ENCODE data around the gene UPK1A. TPM values are rescaled to one million over a fixed set of nuclear protein-coding genes. Genes with fewer than 3 reads are reported as not detected.
A peak's percentile ranks its signal among the peaks of the same experiment; 100 is the strongest.

UPK1A gene
- total and polyA plus RNA-seq, 4 donors = 0.54 to 1.5 TPM; not detected in 2

DNA sequence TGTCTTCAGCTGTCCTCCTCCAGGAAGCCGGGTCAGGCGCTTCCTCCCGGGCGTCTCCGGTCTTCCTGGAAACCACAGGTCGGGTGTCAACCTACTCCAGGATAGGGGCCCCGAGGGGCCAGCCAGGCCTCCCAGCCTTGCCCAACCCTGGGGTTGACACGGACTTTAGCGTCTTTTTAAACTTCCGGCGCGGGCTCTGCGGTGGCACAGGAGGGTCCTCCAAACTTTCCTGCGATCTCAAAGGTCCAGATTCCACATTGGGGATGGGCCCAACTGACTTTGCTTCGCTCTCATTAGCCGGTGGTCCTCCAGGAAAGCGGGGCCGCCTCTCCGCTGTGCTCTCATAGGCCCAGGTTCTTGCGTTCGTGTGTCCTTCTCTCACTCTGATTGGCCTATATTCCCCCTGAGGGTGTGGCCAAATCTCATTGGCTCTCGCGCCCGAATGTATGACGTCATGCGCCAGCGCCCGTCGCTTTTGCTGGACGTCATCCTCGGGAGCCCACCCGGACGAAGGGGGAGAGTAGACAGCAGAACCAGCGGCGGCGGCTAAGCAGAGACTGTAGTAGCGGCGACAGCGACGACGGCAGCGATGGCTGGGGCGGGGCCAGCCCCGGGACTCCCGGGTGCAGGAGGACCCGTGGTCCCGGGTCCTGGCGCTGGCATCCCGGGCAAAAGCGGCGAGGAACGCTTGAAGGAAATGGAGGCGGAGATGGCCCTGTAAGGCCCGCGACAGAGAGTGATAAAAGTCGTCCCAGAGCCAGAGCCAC lies 37.6 kb upstream of the UPK1A start, which contains the start of gene RBM42:
RBM42 (plus strand) TSS at position 472 of the 767 bp plus-strand sequence; CDS start at position 590, 118 bp downstream.
- no peaks in the 10 kb centered on the region for H3K27me3 ChIP-seq (ENCODE audit: control insufficient read depth in 1 of 2, insufficient read depth in 2 of 2, low read length in 1 of 2)
- peak within 1 kb of the TSS; percentile 71 to 94 for H3K4me3 ChIP-seq (ENCODE audit: low read length in 2 of 2)
- DNase-seq = peak; percentile 97
- peaks cover 0 to 4% of the 10 kb centered on the region in 2 donors for H3K36me3 ChIP-seq (ENCODE audit: control insufficient read depth in 1 of 2, insufficient read depth in 2 of 2, low read length in 1 of 2)
- peak within 1 kb of the TSS; percentile 18 to 94 for H3K27ac ChIP-seq (ENCODE audit: low read depth in 1 of 2, low read length in 2 of 2)
- WGBS, 2 donors = 0% methylated on average over 56 of the region's 56 CpGs
- peak; percentile 100 for ATAC-seq (ENCODE audit: low FRiP score)
- H3K4me1 ChIP-seq (ENCODE audit: control insufficient read depth in 1 of 2, insufficient read depth in 2 of 2, low read length in 2 of 2) = no peaks in the 10 kb centered on the region
- intact Hi-C loops (cut with DNase I) = loop anchor here in 1 of 2 donors (2.0 kb wide), 1 partner anchor 14 kb away; no protein-coding TSS in a partner anchor
- H3K9me3 ChIP-seq (ENCODE audit: control insufficient read depth, low read length) = no peaks in the 10 kb centered on the region

DNA sequence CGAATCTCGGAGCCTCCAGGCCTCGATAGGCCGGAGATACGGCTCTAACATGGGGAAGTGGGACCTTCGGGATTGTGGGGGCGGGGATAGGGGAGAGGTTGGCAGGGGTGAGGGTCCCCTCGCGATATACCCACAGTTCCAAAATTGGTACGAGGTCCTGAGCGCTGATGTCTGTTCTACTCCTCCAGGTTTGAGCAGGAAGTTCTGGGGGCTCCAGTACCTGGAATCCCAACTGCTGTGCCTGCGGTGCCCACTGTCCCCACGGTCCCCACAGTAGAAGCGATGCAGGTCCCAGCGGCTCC lies 37.0 kb upstream of the UPK1A start:
- H3K9me3 ChIP-seq (ENCODE audit: control insufficient read depth, low read length) = no peaks in the 10 kb centered on the region
- no peaks in the 10 kb centered on the region for H3K27me3 ChIP-seq (ENCODE audit: control insufficient read depth in 1 of 2, insufficient read depth in 2 of 2, low read length in 1 of 2)
- no peak for DNase-seq
- intact Hi-C loops (cut with DNase I) = loop anchor here in 1 of 2 donors (2.0 kb wide), 1 partner anchor 14 kb away; no protein-coding TSS in a partner anchor
- H3K4me3 ChIP-seq (ENCODE audit: low read length in 2 of 2) = peak overlapping the region; percentile 71 to 94
- H3K4me1 ChIP-seq (ENCODE audit: control insufficient read depth in 1 of 2, insufficient read depth in 2 of 2, low read length in 2 of 2) = no peaks in the 10 kb centered on the region
- H3K36me3 ChIP-seq (ENCODE audit: control insufficient read depth in 1 of 2, insufficient read depth in 2 of 2, low read length in 1 of 2) = peaks cover 0 to 7% of the 10 kb centered on the region in 2 donors
- peak overlapping the region; percentile 18 to 68 for H3K27ac ChIP-seq (ENCODE audit: low read depth in 1 of 2, low read length in 2 of 2)
- no peak for ATAC-seq (ENCODE audit: low FRiP score)
- 3 to 5% methylated on average over 15 of the region's 15 CpGs for WGBS, 2 donors

DNA sequence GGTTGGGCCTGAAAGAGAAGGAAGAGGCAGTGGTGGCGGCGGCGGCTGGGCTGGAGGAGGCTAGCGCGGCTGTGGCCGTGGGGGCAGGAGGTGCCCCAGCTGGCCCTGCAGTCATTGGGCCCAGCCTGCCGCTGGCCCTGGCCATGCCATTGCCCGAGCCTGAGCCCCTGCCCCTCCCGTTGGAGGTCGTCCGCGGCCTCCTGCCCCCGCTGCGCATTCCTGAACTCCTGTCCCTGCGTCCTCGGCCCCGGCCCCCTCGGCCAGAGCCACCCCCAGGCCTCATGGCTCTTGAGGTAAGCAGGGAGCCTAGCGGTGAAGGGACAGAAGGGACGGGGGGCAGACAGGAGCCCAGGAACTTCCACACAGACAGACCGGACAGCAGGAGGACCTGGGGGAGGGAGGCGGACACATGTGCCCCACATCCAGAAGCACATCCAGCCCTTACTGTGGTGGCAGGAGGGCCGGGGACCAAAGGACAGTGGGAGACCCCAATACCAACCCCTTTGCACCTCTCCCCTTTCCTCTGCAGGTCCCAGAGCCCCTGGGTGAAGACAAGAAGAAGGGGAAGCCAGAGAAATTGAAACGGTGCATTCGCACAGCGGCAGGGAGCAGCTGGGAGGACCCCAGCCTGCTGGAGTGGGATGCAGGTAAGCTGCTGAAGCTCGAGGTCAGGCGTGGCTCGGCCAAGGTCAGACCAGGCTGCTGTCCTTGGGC lies 32.4 kb upstream of the UPK1A start:
- no peak overlapping the region for H3K27ac ChIP-seq (ENCODE audit: low read depth in 1 of 2, low read length in 2 of 2)
- no peaks in the 10 kb centered on the region for H3K9me3 ChIP-seq (ENCODE audit: control insufficient read depth, low read length)
- WGBS, 2 donors = 91% methylated on average over 22 to 29 of the region's 29 CpGs

DNA sequence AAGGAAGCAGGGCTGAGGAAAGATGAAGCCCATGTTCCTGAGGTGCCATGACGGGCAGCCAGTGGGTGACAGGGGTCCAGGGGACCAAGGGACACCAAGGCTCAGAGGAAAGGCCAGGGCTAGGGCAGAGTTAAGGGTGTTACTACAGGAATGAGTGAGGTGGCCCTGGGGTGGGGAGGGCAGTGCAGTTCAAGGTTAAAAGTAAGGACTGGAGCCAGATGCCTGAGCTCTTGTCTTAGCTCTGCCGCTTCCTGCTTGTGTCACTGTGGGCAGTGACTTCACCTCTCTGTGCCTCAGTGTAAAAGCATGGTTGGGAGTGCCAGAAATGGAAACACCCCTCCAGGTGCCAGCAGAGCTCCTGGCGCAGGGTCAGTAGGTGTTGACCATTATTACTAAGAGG lies 29.7 kb upstream of the UPK1A start:
- no peak overlapping the region for H3K27ac ChIP-seq (ENCODE audit: low read depth in 1 of 2, low read length in 2 of 2)
- WGBS, 2 donors = 94 to 95% methylated on average over 3 of the region's 3 CpGs
- H3K27me3 ChIP-seq (ENCODE audit: control insufficient read depth in 1 of 2, insufficient read depth in 2 of 2, low read length in 1 of 2) = no peaks in the 10 kb centered on the region
- intact Hi-C loops (cut with DNase I) = no loop called here
- DNase-seq (no peak), ATAC-seq (ENCODE audit: low FRiP score) (no peak)
- H3K9me3 ChIP-seq (ENCODE audit: control insufficient read depth, low read length) = no peaks in the 10 kb centered on the region
- peaks cover 0 to 11% of the 10 kb centered on the region in 2 donors for H3K36me3 ChIP-seq (ENCODE audit: control insufficient read depth in 1 of 2, insufficient read depth in 2 of 2, low read length in 1 of 2)
- H3K4me1 ChIP-seq (ENCODE audit: control insufficient read depth in 1 of 2, insufficient read depth in 2 of 2, low read length in 2 of 2) = no peaks in the 10 kb centered on the region
- H3K4me3 ChIP-seq (ENCODE audit: low read length in 2 of 2) = no peak overlapping the region

More for the DNA sequence above, 32.4 kb upstream of the UPK1A start:
- H3K27me3 ChIP-seq (ENCODE audit: control insufficient read depth in 1 of 2, insufficient read depth in 2 of 2, low read length in 1 of 2) = no peaks in the 10 kb centered on the region
- H3K4me3 ChIP-seq (ENCODE audit: low read length in 2 of 2) = no peak overlapping the region
- DNase-seq (no peak), ATAC-seq (ENCODE audit: low FRiP score) (no peak)
- H3K4me1 ChIP-seq (ENCODE audit: control insufficient read depth in 1 of 2, insufficient read depth in 2 of 2, low read length in 2 of 2) = no peaks in the 10 kb centered on the region
- H3K36me3 ChIP-seq (ENCODE audit: control insufficient read depth in 1 of 2, insufficient read depth in 2 of 2, low read length in 1 of 2) = peaks cover 0 to 14% of the 10 kb centered on the region in 2 donors
- intact Hi-C loops (cut with DNase I) = loop anchor here in 1 of 2 donors (5.0 kb wide), 1 partner anchor 87 kb away; the partner anchor contains the start of gene TMEM147

DNA sequence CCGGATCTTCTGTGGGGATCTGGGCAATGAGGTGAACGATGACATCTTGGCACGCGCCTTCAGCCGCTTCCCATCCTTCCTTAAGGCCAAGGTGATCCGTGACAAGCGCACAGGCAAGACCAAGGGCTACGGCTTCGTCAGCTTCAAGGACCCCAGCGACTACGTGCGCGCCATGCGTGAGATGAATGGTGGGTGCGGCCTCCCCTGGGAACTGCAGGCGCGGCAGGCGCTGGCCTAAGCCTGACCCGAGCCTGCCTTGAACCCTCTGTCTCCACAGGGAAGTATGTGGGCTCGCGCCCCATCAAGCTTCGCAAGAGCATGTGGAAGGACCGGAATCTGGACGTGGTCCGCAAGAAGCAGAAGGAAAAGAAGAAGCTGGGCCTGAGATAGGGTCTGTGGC lies 29.2 kb upstream of the UPK1A start:
- peaks cover 0 to 10% of the 10 kb centered on the region in 2 donors for H3K36me3 ChIP-seq (ENCODE audit: control insufficient read depth in 1 of 2, insufficient read depth in 2 of 2, low read length in 1 of 2)
- H3K27ac ChIP-seq (ENCODE audit: low read depth in 1 of 2, low read length in 2 of 2) = no peak overlapping the region
- no peaks in the 10 kb centered on the region for H3K9me3 ChIP-seq (ENCODE audit: control insufficient read depth, low read length)
- H3K4me3 ChIP-seq (ENCODE audit: low read length in 2 of 2) = no peak overlapping the region
- DNase-seq = no peak
- intact Hi-C loops (cut with DNase I) = no loop called here
- no peaks in the 10 kb centered on the region for H3K4me1 ChIP-seq (ENCODE audit: control insufficient read depth in 1 of 2, insufficient read depth in 2 of 2, low read length in 2 of 2)
- ATAC-seq (ENCODE audit: low FRiP score) = no peak
- 93 to 94% methylated on average over 25 of the region's 25 CpGs for WGBS, 2 donors
- no peaks in the 10 kb centered on the region for H3K27me3 ChIP-seq (ENCODE audit: control insufficient read depth in 1 of 2, insufficient read depth in 2 of 2, low read length in 1 of 2)

DNA sequence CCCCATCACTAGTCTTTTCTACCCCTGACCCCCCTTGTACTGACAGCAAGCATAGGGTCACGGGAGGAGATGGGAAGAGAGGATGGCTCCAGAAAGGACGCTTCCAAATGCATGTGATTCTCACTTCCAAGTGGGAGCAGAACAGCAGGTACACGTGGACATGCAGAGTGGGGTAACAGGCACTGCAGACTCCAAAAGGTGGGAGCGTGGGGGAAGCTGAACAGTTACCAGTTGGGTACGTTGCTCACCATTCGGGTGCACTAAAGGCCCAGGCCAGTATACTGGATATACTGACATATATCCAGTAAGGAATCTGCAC lies 27.0 kb upstream of the UPK1A start:
- WGBS, 2 donors = 38 to 39% methylated on average over 6 of the region's 6 CpGs
- intact Hi-C loops (cut with DNase I) = no loop called here
- Histone ChIP-seq H3K9me3 (ENCODE audit: control insufficient read depth, low read length) (no peaks in the 10 kb centered on the region), H3K4me3 (ENCODE audit: low read length in 2 of 2) (no peak overlapping the region), H3K27me3 (ENCODE audit: control insufficient read depth in 1 of 2, insufficient read depth in 2 of 2, low read length in 1 of 2) (no peaks in the 10 kb centered on the region), H3K4me1 (ENCODE audit: control insufficient read depth in 1 of 2, insufficient read depth in 2 of 2, low read length in 2 of 2) (no peaks in the 10 kb centered on the region), H3K36me3 (ENCODE audit: control insufficient read depth in 1 of 2, insufficient read depth in 2 of 2, low read length in 1 of 2) (peaks cover 0 to 7% of the 10 kb centered on the region in 2 donors), H3K27ac (ENCODE audit: low read depth in 1 of 2, low read length in 2 of 2) (no peak overlapping the region)
- DNase-seq (no peak), ATAC-seq (ENCODE audit: low FRiP score) (no peak)

DNA sequence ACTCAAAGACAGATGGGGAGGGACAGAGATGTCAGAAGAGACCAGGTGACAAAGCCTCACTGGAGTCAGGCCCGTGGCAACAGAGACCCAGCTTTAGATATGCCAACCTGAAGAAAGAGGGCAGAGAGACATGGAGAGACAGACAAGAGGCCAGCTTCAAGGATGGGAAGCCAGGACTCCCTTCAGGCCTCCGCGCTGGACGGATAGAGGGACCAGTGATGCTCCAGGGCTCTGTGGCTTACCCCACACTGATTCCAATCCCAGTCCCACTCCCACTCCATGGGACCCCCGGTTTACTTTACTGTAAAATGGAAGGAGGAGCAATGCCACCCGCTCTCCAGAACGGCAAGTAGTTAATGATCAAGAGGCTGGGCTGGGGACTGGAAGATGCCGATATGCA lies 26.5 kb upstream of the UPK1A start:
- no peak overlapping the region for H3K27ac ChIP-seq (ENCODE audit: low read depth in 1 of 2, low read length in 2 of 2)
- no peak for ATAC-seq (ENCODE audit: low FRiP score)
- no peaks in the 10 kb centered on the region for H3K4me1 ChIP-seq (ENCODE audit: control insufficient read depth in 1 of 2, insufficient read depth in 2 of 2, low read length in 2 of 2)
- no peaks in the 10 kb centered on the region for H3K9me3 ChIP-seq (ENCODE audit: control insufficient read depth, low read length)
- no peaks in the 10 kb centered on the region for H3K27me3 ChIP-seq (ENCODE audit: control insufficient read depth in 1 of 2, insufficient read depth in 2 of 2, low read length in 1 of 2)
- H3K4me3 ChIP-seq (ENCODE audit: low read length in 2 of 2) = no peak overlapping the region
- WGBS, 2 donors = 75 to 83% methylated on average over 8 of the region's 8 CpGs
- peaks cover 0 to 6% of the 10 kb centered on the region in 2 donors for H3K36me3 ChIP-seq (ENCODE audit: control insufficient read depth in 1 of 2, insufficient read depth in 2 of 2, low read length in 1 of 2)
- DNase-seq = no peak
- intact Hi-C loops (cut with DNase I) = no loop called here

DNA sequence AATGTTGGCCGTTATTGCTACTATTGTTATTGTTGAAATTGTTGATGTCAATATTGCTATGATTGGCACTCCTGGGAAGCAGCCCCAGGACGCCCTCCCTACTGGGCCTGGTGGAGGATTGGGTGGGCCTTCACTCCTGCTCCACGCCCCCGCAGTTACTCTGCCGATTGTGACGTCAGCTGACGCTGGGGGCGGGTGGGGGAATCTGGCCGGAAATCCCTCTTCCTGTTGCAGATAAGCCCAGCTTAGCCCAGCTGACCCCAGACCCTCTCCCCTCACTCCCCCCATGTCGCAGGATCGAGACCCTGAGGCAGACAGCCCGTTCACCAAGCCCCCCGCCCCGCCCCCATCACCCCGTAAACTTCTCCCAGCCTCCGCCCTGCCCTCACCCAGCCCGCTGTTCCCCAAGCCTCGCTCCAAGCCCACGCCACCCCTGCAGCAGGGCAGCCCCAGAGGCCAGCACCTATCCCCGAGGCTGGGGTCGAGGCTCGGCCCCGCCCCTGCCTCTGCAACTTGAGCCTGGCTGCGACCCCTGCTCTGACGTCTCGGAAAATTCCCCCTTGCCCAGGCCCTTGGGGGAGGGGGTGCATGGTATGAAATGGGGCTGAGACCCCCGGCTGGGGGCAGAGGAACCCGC lies 24.7 kb upstream of the UPK1A start, which contains the start of gene ETV2:
ETV2 (plus strand) TSS at position 231 of the 637 bp plus-strand sequence. CDS start 716 bp downstream, outside the sequence.
- H3K27ac ChIP-seq (ENCODE audit: low read depth in 1 of 2, low read length in 2 of 2) = no peak within 1 kb of the TSS
- no peak within 1 kb of the TSS for H3K4me3 ChIP-seq (ENCODE audit: low read length in 2 of 2)
- intact Hi-C loops (cut with DNase I) = loop anchor here in 1 of 2 donors (2.0 kb wide), 1 partner anchor 13 kb away; the partner anchor contains the start of gene RBM42
- H3K27me3 ChIP-seq (ENCODE audit: control insufficient read depth in 1 of 2, insufficient read depth in 2 of 2, low read length in 1 of 2) = no peaks in the 10 kb centered on the region
- DNase-seq (no peak), ATAC-seq (ENCODE audit: low FRiP score) (no peak)
- WGBS, 2 donors = 16% methylated on average over 28 of the region's 28 CpGs
- H3K4me1 ChIP-seq (ENCODE audit: control insufficient read depth in 1 of 2, insufficient read depth in 2 of 2, low read length in 2 of 2) = no peaks in the 10 kb centered on the region
- no peaks in the 10 kb centered on the region for H3K9me3 ChIP-seq (ENCODE audit: control insufficient read depth, low read length)
- peaks cover 0 to 6% of the 10 kb centered on the region in 2 donors for H3K36me3 ChIP-seq (ENCODE audit: control insufficient read depth in 1 of 2, insufficient read depth in 2 of 2, low read length in 1 of 2)

All from aorta (tissue), 5 donors.